Neuronal stem cell (in vitro differentiated cells): ENCODE measurements around the gene DNAJB1.

Experiments used
- DNase-seq: peaks from one replicate; pipeline ENCODE4 v3.0.0-alpha.2; 2013; ENCODE audit warnings: low spot score
- H2AFZ ChIP-seq: one replicate; pipeline ENCODE4 v1.6.1; 2013; ENCODE audit warnings: mild to moderate bottlenecking, low read length, inconsistent platforms
- H2AK5ac ChIP-seq: 2 replicates; pipeline ENCODE4 v1.6.1; 2013; ENCODE audit warnings: low read depth, mild to moderate bottlenecking, inconsistent platforms, low read length, moderate library complexity, mixed read lengths
- H2BK120ac ChIP-seq: 2 replicates; pipeline ENCODE4 v1.6.1; 2013; ENCODE audit warnings: low read depth, mild to moderate bottlenecking, inconsistent platforms, low read length, moderate library complexity, mixed read lengths
- H2BK12ac ChIP-seq: one replicate; pipeline ENCODE4 v1.6.1; 2013; ENCODE audit warnings: low read length, inconsistent platforms
- H2BK15ac ChIP-seq: 2 replicates; pipeline ENCODE4 v1.6.1; 2013; ENCODE audit warnings: mild to moderate bottlenecking, low read length, inconsistent platforms, mixed read lengths
- H2BK5ac ChIP-seq: one replicate; pipeline ENCODE4 v1.6.1; 2013; ENCODE audit warnings: inconsistent platforms, mild to moderate bottlenecking, low read length, moderate library complexity
- H3K14ac ChIP-seq: one replicate; pipeline ENCODE4 v1.6.1; 2013; ENCODE audit warnings: low read length, inconsistent platforms
- H3K18ac ChIP-seq: 2 replicates; pipeline ENCODE4 v1.6.1; 2013; ENCODE audit warnings: low read length, inconsistent platforms
- H3K23ac ChIP-seq: 2 replicates; pipeline ENCODE4 v1.6.1; 2013; ENCODE audit warnings: low read depth, mild to moderate bottlenecking, mixed read lengths, low read length, inconsistent platforms; ENCODE audit not compliant: poor library complexity
- H3K27ac ChIP-seq: replicated peaks from 3 replicates; pipeline ENCODE4 v1.5.1; 2013; ENCODE audit warnings: low read length, inconsistent platforms
- H3K27me3 ChIP-seq, 3 experiments: 2 replicates each; pipeline ENCODE4 v1.6.1; 2013; ENCODE audit warnings: low read length in 3 of 3, mild to moderate bottlenecking in 2 of 3, inconsistent platforms in 1 of 3, low read depth in 1 of 3, mixed read lengths in 1 of 3, moderate library complexity in 1 of 3; ENCODE audit not compliant: control insufficient read depth in 3 of 3, insufficient read depth in 3 of 3
- H3K36me3 ChIP-seq, 2 donors: replicated peaks in 1 of 2; 2 replicates each; pipeline ENCODE4 v1.6.1; 2013; ENCODE audit warnings: low read length in 2 of 2; ENCODE audit not compliant: control insufficient read depth in 2 of 2, insufficient read depth in 2 of 2
- H3K4ac ChIP-seq: 2 replicates; pipeline ENCODE4 v1.6.1; 2013; ENCODE audit warnings: inconsistent platforms, mild to moderate bottlenecking, low read length, moderate library complexity
- H3K4me1 ChIP-seq, 2 donors: 1 replicate in 1 of 2; 2 replicates in 1 of 2; pipeline ENCODE4 v1.6.1; 2013; ENCODE audit warnings: low read length in 2 of 2, low read depth in 1 of 2; ENCODE audit not compliant: control insufficient read depth in 2 of 2, insufficient read depth in 1 of 2
- H3K4me2 ChIP-seq: one replicate; pipeline ENCODE4 v1.6.1; 2013; ENCODE audit warnings: mild to moderate bottlenecking, low read length, inconsistent platforms; ENCODE audit not compliant: insufficient read depth, poor library complexity, severe bottlenecking
- H3K4me3 ChIP-seq, 2 donors: 2 replicates each; pipeline ENCODE4 v1.5.1; 2013; ENCODE audit warnings: low read length in 2 of 2, mild to moderate bottlenecking in 2 of 2, inconsistent platforms in 1 of 2, moderate library complexity in 1 of 2
- H3K79me1 ChIP-seq: one replicate; pipeline ENCODE4 v1.6.1; 2013; ENCODE audit warnings: low read depth, mild to moderate bottlenecking, inconsistent platforms, low read length, moderate library complexity
- H3K9ac ChIP-seq: one replicate; pipeline ENCODE4 v1.6.1; 2013; ENCODE audit warnings: mild to moderate bottlenecking, low read depth, low read length, inconsistent platforms; ENCODE audit not compliant: poor library complexity
- H3K9me3 ChIP-seq, 2 donors: replicated peaks in 1 of 2; 2 replicates each; pipeline versions ENCODE3 to v1.6.1; 2013; ENCODE audit warnings: low read length in 2 of 2, mild to moderate bottlenecking in 2 of 2, inconsistent platforms in 1 of 2, low read depth in 1 of 2, mixed read lengths in 1 of 2, moderate library complexity in 1 of 2; ENCODE audit not compliant: control insufficient read depth in 2 of 2, insufficient read depth in 1 of 2
- H4K8ac ChIP-seq: one replicate; pipeline ENCODE4 v1.6.1; 2013; ENCODE audit warnings: low read depth, mild to moderate bottlenecking, inconsistent platforms, low read length, moderate library complexity
- H4K91ac ChIP-seq: one replicate; pipeline ENCODE4 v1.6.1; 2013; ENCODE audit warnings: low read length, low read depth, mild to moderate bottlenecking, inconsistent platforms; ENCODE audit not compliant: poor library complexity
- WGBS, 2 donors: extraction: QIAGEN DNeasy Blood & Tissue Kit; methylation state at CpG; one replicate each; pipeline ENCODE4 v1.1.7; 2013; ENCODE audit warnings: missing lambda C conversion rate in 2 of 2, mixed read lengths in 1 of 2; ENCODE audit not compliant: insufficient read length in 2 of 2, insufficient replicate concordance in 1 of 2; ENCODE audit errors: extremely low coverage in 2 of 2; 5-methylcytosine and 5-hydroxymethylcytosine counted together

The DNAJB1 gene

DNA sequence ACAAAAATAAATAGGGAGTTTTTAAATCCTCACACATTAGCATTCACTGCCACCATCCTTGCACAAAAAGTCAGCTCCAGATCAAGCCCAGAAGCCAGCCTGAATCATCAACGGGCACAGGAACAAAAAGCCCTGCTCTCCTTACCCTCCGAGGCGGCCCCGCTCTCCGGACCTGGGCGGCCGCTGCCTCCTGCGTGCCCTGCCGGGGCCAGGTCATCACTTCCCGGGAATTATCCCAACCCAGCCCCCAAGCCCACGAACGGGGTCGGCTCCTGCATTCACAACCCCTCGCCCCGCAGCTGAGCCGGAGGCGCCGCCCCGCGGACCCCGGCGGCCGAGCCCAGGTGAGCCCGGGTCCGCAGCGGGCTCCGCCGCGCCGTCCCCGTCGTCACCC, 754 bp downstream of the DNAJB1 start:
- H4K91ac ChIP-seq, result no peak overlapping the region
- H3K9me3 ChIP-seq, result no peaks in the 10 kb centered on the region
- H2BK15ac ChIP-seq, result no peak overlapping the region
- H3K9ac ChIP-seq, result peak overlapping the region; percentile 97
- no peak overlapping the region for H3K27ac ChIP-seq
- H3K36me3 ChIP-seq, result peaks cover 22 to 46% of the 10 kb centered on the region in 2 donors
- H3K4ac ChIP-seq, result no peak overlapping the region
- no peaks in the 10 kb centered on the region for H3K27me3 ChIP-seq
- H3K4me3 ChIP-seq, result peak overlapping the region; percentile 87 to 98
- H2AK5ac ChIP-seq, result peak overlapping the region; percentile 95
- H3K18ac ChIP-seq, result peak overlapping the region; percentile 98
- H2BK12ac ChIP-seq, result no peak overlapping the region
- DNase-seq, result no peak
- H2BK5ac ChIP-seq, result peak overlapping the region; percentile 67
- no peak overlapping the region for H2BK120ac ChIP-seq
- no CpG with 5 or more reads among the region's 32 CpGs for WGBS, 2 donors
- H4K8ac ChIP-seq, result no peak overlapping the region
- H3K14ac ChIP-seq, result no peak overlapping the region
- H3K4me1 ChIP-seq, result peaks cover 10 to 13% of the 10 kb centered on the region in 2 donors
- peak overlapping the region; percentile 100 for H3K23ac ChIP-seq
- H2AFZ ChIP-seq, result peak overlapping the region; percentile 83
- H3K79me1 ChIP-seq, result peaks cover 5% of the 10 kb centered on the region
- H3K4me2 ChIP-seq, result peak overlapping the region; percentile 64

- Histone ChIP-seq H3K27ac (no peak overlapping the region), H3K4me1 (peaks cover 10 to 13% of the 10 kb centered on the region in 2 donors), H3K9ac (no peak overlapping the region), H2AK5ac (no peak overlapping the region), H4K8ac (no peak overlapping the region), H3K23ac (no peak overlapping the region), H3K14ac (no peak overlapping the region), H2AFZ (no peak overlapping the region), H2BK15ac (no peak overlapping the region), H2BK5ac (no peak overlapping the region), H3K27me3 (no peaks in the 10 kb centered on the region), H3K79me1 (peaks cover 5% of the 10 kb centered on the region), H3K36me3 (peaks cover 22 to 46% of the 10 kb centered on the region in 2 donors), H3K18ac (no peak overlapping the region), H2BK120ac (no peak overlapping the region), H3K4me3 (peak overlapping the region; percentile 87 to 98), H2BK12ac (no peak overlapping the region), H3K4ac (no peak overlapping the region), H4K91ac (no peak overlapping the region), H3K4me2 (peak overlapping the region; percentile 64), H3K9me3 (no peaks in the 10 kb centered on the region)
- no CpG with 5 or more reads among the region's 22 CpGs for WGBS, 2 donors
- DNase-seq, result no peak
Measured at GRCh38 chr19:14516746-14517438, 1.3 kb downstream of the DNAJB1 start.

- no peak overlapping the region for H2BK12ac ChIP-seq
- H2AFZ ChIP-seq, result no peak overlapping the region
- H4K91ac ChIP-seq, result no peak overlapping the region
- peaks cover 5% of the 10 kb centered on the region for H3K79me1 ChIP-seq
- no peaks in the 10 kb centered on the region for H3K27me3 ChIP-seq
- no peak overlapping the region for H2AK5ac ChIP-seq
- H3K9me3 ChIP-seq, result no peaks in the 10 kb centered on the region
- no peak overlapping the region for H2BK120ac ChIP-seq
- peak overlapping the region; percentile 11 to 98 for H3K4me3 ChIP-seq
- H4K8ac ChIP-seq, result no peak overlapping the region
- H2BK15ac ChIP-seq, result no peak overlapping the region
- no peak overlapping the region for H3K23ac ChIP-seq
- no CpG with 5 or more reads among the region's 15 CpGs for whole genome bisulfite sequencing, 2 donors
- no peak overlapping the region for H3K18ac ChIP-seq
- peaks cover 10 to 13% of the 10 kb centered on the region in 2 donors for H3K4me1 ChIP-seq
- H3K27ac ChIP-seq, result no peak overlapping the region
- H3K14ac ChIP-seq, result no peak overlapping the region
- no peak overlapping the region for H3K4me2 ChIP-seq
- DNase-seq, result no peak
- peaks cover 22 to 46% of the 10 kb centered on the region in 2 donors for H3K36me3 ChIP-seq
- H2BK5ac ChIP-seq, result no peak overlapping the region
- no peak overlapping the region for H3K4ac ChIP-seq
- peak overlapping the region; percentile 24 for H3K9ac ChIP-seq
Measured at GRCh38 chr19:14516048-14516534, 2.1 kb downstream of the DNAJB1 start.

- Histone ChIP-seq H3K4me3 (peak overlapping the region in 1 of 2 donors; percentile 98), H3K4me1 (peaks cover 10 to 13% of the 10 kb centered on the region in 2 donors), H3K79me1 (peaks cover 5% of the 10 kb centered on the region), H2BK12ac (no peak overlapping the region), H3K4ac (no peak overlapping the region), H2BK120ac (no peak overlapping the region), H2BK5ac (no peak overlapping the region), H4K91ac (no peak overlapping the region), H3K18ac (no peak overlapping the region), H3K4me2 (no peak overlapping the region), H2AK5ac (no peak overlapping the region), H3K14ac (no peak overlapping the region), H2AFZ (no peak overlapping the region), H3K23ac (no peak overlapping the region), H4K8ac (no peak overlapping the region), H3K27me3 (no peaks in the 10 kb centered on the region), H3K9me3 (no peaks in the 10 kb centered on the region), H3K27ac (no peak overlapping the region), H3K36me3 (peaks cover 22 to 46% of the 10 kb centered on the region in 2 donors), H3K9ac (no peak overlapping the region), H2BK15ac (no peak overlapping the region)
- whole genome bisulfite sequencing, 2 donors, result no CpG with 5 or more reads among the region's 8 CpGs
- no peak for DNase-seq
Measured at GRCh38 chr19:14515501-14516047, 2.6 kb downstream of the DNAJB1 start.
